SK-N-SH (cell line): ENCODE measurements around the gene TNFRSF1A. TPM values are rescaled to one million over a fixed set of nuclear protein-coding genes. Genes with fewer than 3 reads are reported as not detected.

Experiments used
- CTCF ChIA-PET: fragments of 300-600, 350-600 bp; formaldehyde crosslinking; extraction: SDS; loops from one replicate; lab custom pipeline; 2021; lab: Yijun Ruan, JAX
- POLR2A ChIA-PET: fragments of 350-600 bp; sonication (Branson Sonifier 250); formaldehyde crosslinking; extraction: SDS; loops from one replicate; lab custom pipeline; 2020; ENCODE audit warnings: antibody characterized with exemption, inconsistent platforms; lab: Yijun Ruan, JAX
- DNase-seq: peaks from one replicate; pipeline ENCODE4 v3.0.0; 2012
- H2AFZ ChIP-seq: fragments of 200-600 bp; sonication (generic); 2 replicates; pipeline ENCODE4 v1.8.1; 2016; ENCODE audit warnings: antibody characterized with exemption, mild to moderate bottlenecking, low read depth
- H3F3A ChIP-seq: fragments of 200-600 bp; sonication (generic); replicated peaks from 2 replicates; pipeline ENCODE3; 2016; ENCODE audit warnings: antibody characterized with exemption, mild to moderate bottlenecking; ENCODE audit not compliant: insufficient read depth
- H3K27ac ChIP-seq, 2 experiments: fragments of 200-500 bp in 1 of 2; fragments of 200-600 bp in 1 of 2; sonication (Bioruptor generic) in 1 of 2; sonication (generic), shearing (Covaris generic) in 1 of 2; 2 replicates each; pipeline versions ENCODE4 v1.5.1 to v1.6.1; 2014 to 2016; ENCODE audit warnings: low read depth in 2 of 2, inconsistent platforms in 1 of 2, low read length in 1 of 2, mild to moderate bottlenecking in 1 of 2, mixed read lengths in 1 of 2
- H3K27me3 ChIP-seq: fragments of 200-600 bp; sonication (generic), shearing (Covaris generic); 2 replicates; pipeline ENCODE4 v1.6.1; 2016; ENCODE audit warnings: mixed run types; ENCODE audit not compliant: insufficient read depth
- H3K36me3 ChIP-seq, 2 experiments: fragments of 200-500 bp in 1 of 2; fragments of 200-600 bp in 1 of 2; sonication (Bioruptor generic) in 1 of 2; sonication (generic) in 1 of 2; replicated peaks in 1 of 2; 2 replicates each; pipeline versions ENCODE3 to v1.5.1; 2014 to 2016; ENCODE audit warnings: low read length in 1 of 2, mild to moderate bottlenecking in 1 of 2; ENCODE audit not compliant: insufficient read depth in 2 of 2, control insufficient read depth in 1 of 2
- H3K4me1 ChIP-seq, 2 experiments: fragments of 200-500 bp in 1 of 2; fragments of 200-600 bp in 1 of 2; sonication (Bioruptor generic) in 1 of 2; sonication (generic), shearing (Covaris generic) in 1 of 2; 2 replicates each; pipeline versions ENCODE4 v1.5.1 to v1.6.1; 2014 to 2016; ENCODE audit warnings: low read depth in 1 of 2, low read length in 1 of 2, mixed run types in 1 of 2; ENCODE audit not compliant: insufficient read depth in 2 of 2, control insufficient read depth in 1 of 2
- H3K4me2 ChIP-seq: fragments of 200-600 bp; sonication (generic), shearing (Covaris generic); 2 replicates; pipeline ENCODE4 v1.6.1; 2017; ENCODE audit warnings: mixed run types
- H3K4me3 ChIP-seq, 2 experiments: fragments of 200-500 bp in 1 of 2; fragments of 200-600 bp in 1 of 2; sonication (Bioruptor generic) in 1 of 2; sonication (generic), shearing (Covaris generic) in 1 of 2; 2 replicates each; pipeline versions ENCODE4 v1.5.1 to v1.8.1; 2014 to 2016; ENCODE audit warnings: low read depth in 2 of 2, inconsistent platforms in 1 of 2, low read length in 1 of 2, mild to moderate bottlenecking in 1 of 2, mixed read lengths in 1 of 2, moderate library complexity in 1 of 2
- H3K79me2 ChIP-seq: fragments of 200-600 bp; sonication (generic); 2 replicates; pipeline ENCODE4 v1.8.1; 2017; ENCODE audit warnings: mild to moderate bottlenecking; ENCODE audit not compliant: insufficient read depth
- H3K9ac ChIP-seq: fragments of 200-600 bp; sonication (generic); 2 replicates; pipeline ENCODE4 v1.6.1; 2017; ENCODE audit warnings: mixed run types
- H3K9me2 ChIP-seq: fragments of 200-600 bp; sonication (generic); 2 replicates; pipeline ENCODE4 v1.6.1; 2017; ENCODE audit warnings: mixed run types
- H3K9me3 ChIP-seq: fragments of 200-600 bp; sonication (generic); 2 replicates; pipeline ENCODE4 v1.6.1; 2017; ENCODE audit warnings: mixed run types, mild to moderate bottlenecking, moderate library complexity
- H4K20me1 ChIP-seq: fragments of 200-600 bp; sonication (generic); 2 replicates; pipeline ENCODE4 v1.6.1; 2017; ENCODE audit warnings: mild to moderate bottlenecking, mixed run types; ENCODE audit not compliant: insufficient read depth
- CHD2 ChIP-seq: fragments of 150-350 bp; IDR thresholded peaks from 2 replicates; pipeline ENCODE4 v1.6.1; 2018; ENCODE audit warnings: low read length; ENCODE audit not compliant: partially characterized antibody
- EP300 ChIP-seq, 2 experiments: IDR thresholded peaks; 2 replicates each; pipeline versions ENCODE4 v1.4.0 to v1.6.1; 2012; ENCODE audit warnings: borderline replicate concordance in 1 of 2, low read depth in 1 of 2, low read length in 1 of 2
- FOXJ3 ChIP-seq: sonication (generic); formaldehyde crosslinking; IDR thresholded peaks from 2 replicates; pipeline ENCODE4 v1.5.1; 2020; ENCODE audit warnings: mild to moderate bottlenecking, missing genetic modification reagents
- FOXM1 ChIP-seq: IDR thresholded peaks from 2 replicates; pipeline ENCODE4 v1.4.0; 2012; ENCODE audit warnings: low read depth, mild to moderate bottlenecking
- GABPA ChIP-seq: IDR thresholded peaks from 2 replicates; pipeline ENCODE4 v1.4.0; 2012; ENCODE audit warnings: low read depth, mild to moderate bottlenecking
- JUND ChIP-seq: IDR thresholded peaks from 2 replicates; pipeline ENCODE4 v1.4.0; 2012
- MEF2A ChIP-seq: IDR thresholded peaks from 2 replicates; pipeline ENCODE4 v1.4.0; 2012; ENCODE audit warnings: low read depth, borderline replicate concordance
- MXI1 ChIP-seq: IDR thresholded peaks from 2 replicates; pipeline ENCODE4 v1.6.1; 2012; ENCODE audit warnings: mild to moderate bottlenecking, low read depth, low read length, improper control_type of control experiment
- NFIC ChIP-seq: IDR thresholded peaks from 2 replicates; pipeline ENCODE4 v1.4.0; 2012; ENCODE audit warnings: borderline replicate concordance
- POLR2AphosphoS5 ChIP-seq: IDR thresholded peaks from 2 replicates; pipeline ENCODE4 v1.6.1; 2012; ENCODE audit warnings: low read depth, low read length
- RAD21 ChIP-seq: IDR thresholded peaks from 2 replicates; pipeline ENCODE4 v1.6.1; 2012; ENCODE audit warnings: mild to moderate bottlenecking, low read length
- RCOR1 ChIP-seq: fragments of 150-350 bp; IDR thresholded peaks from 2 replicates; pipeline ENCODE4 v1.6.1; 2017; ENCODE audit warnings: antibody characterized with exemption, low read length
- RFX5 ChIP-seq: IDR thresholded peaks from 2 replicates; pipeline ENCODE4 v1.6.1; 2012; ENCODE audit warnings: mild to moderate bottlenecking, improper control_type of control experiment, low read length
- SMC3 ChIP-seq: IDR thresholded peaks from 2 replicates; pipeline ENCODE4 v1.6.1; 2012; ENCODE audit warnings: low read depth, low read length, improper control_type of control experiment
- TCF12 ChIP-seq: IDR thresholded peaks from 2 replicates; pipeline ENCODE4 v1.4.0; 2012
- TEAD4 ChIP-seq: IDR thresholded peaks from 2 replicates; pipeline ENCODE4 v1.4.0; 2012; ENCODE audit warnings: mild to moderate bottlenecking, borderline replicate concordance; ENCODE audit not compliant: insufficient read depth
- USF2 ChIP-seq: fragments of 150-350 bp; IDR thresholded peaks from 2 replicates; pipeline ENCODE4 v1.6.1; 2017; ENCODE audit warnings: antibody characterized with exemption, low read length, low read depth, borderline replicate concordance
- YY1 ChIP-seq: IDR thresholded peaks from 2 replicates; pipeline ENCODE4 v1.4.0; 2012; ENCODE audit warnings: low read depth, mild to moderate bottlenecking
- ZBTB33 ChIP-seq: IDR thresholded peaks from 2 replicates; pipeline ENCODE4 v1.4.0; 2012; ENCODE audit warnings: low read depth, borderline replicate concordance
- WGBS: methylation state at CpG from one replicate; pipeline ENCODE4 v1.1.6; 2017; ENCODE audit warnings: low lambda C conversion rate; 5-methylcytosine and 5-hydroxymethylcytosine counted together
- polyA plus RNA-seq, 3 experiments: library from polyadenylated mRNA; depleted of rRNA; stranded (reverse); fragments of >200 nt; gene quantifications; 2 replicates each; pipeline ENCODE4 v1.2.3, GENCODE V29; 2012

Gene TNFRSF1A
- polyA plus RNA-seq, 1 of the 3 experiments (the other 2 are of a cell fraction), result 92.9 TPM

- Histone ChIP-seq H4K20me1 (no peaks in the 10 kb centered on the region), H3K9me2 (no peaks in the 10 kb centered on the region), H3K36me3 (no peaks in the 10 kb centered on the region), H3K27ac (no peak overlapping the region), H2AFZ (no peak overlapping the region), H3K4me2 (no peak overlapping the region), H3F3A (no peaks in the 10 kb centered on the region), H3K9me3 (no peaks in the 10 kb centered on the region), H3K4me3 (no peak overlapping the region), H3K4me1 (no peaks in the 10 kb centered on the region), H3K27me3 (no peaks in the 10 kb centered on the region), H3K9ac (no peak overlapping the region), H3K79me2 (no peaks in the 10 kb centered on the region)
- ChIA-PET CTCF (no interaction called here), POLR2A (no interaction called here)
- WGBS, result 74% methylated on average over 5 of the region's 5 CpGs
- DNase-seq, result no peak
- TF ChIP-seq TCF12, result no peak
- TF ChIP-seq FOXM1, result no peak
- no peak for TF ChIP-seq JUND
- no peak for TF ChIP-seq CHD2
- no peak for TF ChIP-seq POLR2AphosphoS5
- no peak for TF ChIP-seq RCOR1
- TF ChIP-seq TEAD4, result no peak
- TF ChIP-seq YY1, result no peak
- TF ChIP-seq GABPA, result no peak
- no peak for TF ChIP-seq MXI1
- no peak for TF ChIP-seq MEF2A
- TF ChIP-seq EP300 (IDR thresholded peaks at IDR 0.05; ENCODE audit: borderline replicate concordance in 1 of 2, low read depth in 1 of 2, low read length in 1 of 2), result no peak
- no peak for TF ChIP-seq NFIC
- TF ChIP-seq USF2, result no peak
- no peak for TF ChIP-seq ZBTB33
Observed at GRCh38 chr12:6303071-6303470, 38.8 kb downstream of the TNFRSF1A start.

GRCh38 chr12:6302621-6303020 is 39.3 kb downstream of the TNFRSF1A start:
- Histone ChIP-seq H3K4me1 (no peaks in the 10 kb centered on the region), H4K20me1 (no peaks in the 10 kb centered on the region), H3K4me2 (no peak overlapping the region), H3K27me3 (no peaks in the 10 kb centered on the region), H3K9ac (no peak overlapping the region), H3K36me3 (no peaks in the 10 kb centered on the region), H3F3A (no peaks in the 10 kb centered on the region), H3K27ac (no peak overlapping the region), H2AFZ (no peak overlapping the region), H3K9me3 (no peaks in the 10 kb centered on the region), H3K4me3 (no peak overlapping the region), H3K79me2 (no peaks in the 10 kb centered on the region), H3K9me2 (no peaks in the 10 kb centered on the region)
- TF ChIP-seq FOXJ3 (CRISPR knock-in tag) (no peak), POLR2AphosphoS5 (no peak), SMC3 (no peak), FOXM1 (no peak), GABPA (no peak), RAD21 (no peak), EP300 (IDR thresholded peaks at IDR 0.05; ENCODE audit: borderline replicate concordance in 1 of 2, low read depth in 1 of 2, low read length in 1 of 2) (no peak), RFX5 (no peak)
- WGBS, result 78% methylated on average over 3 of the region's 3 CpGs
- no peak for DNase-seq
- CTCF ChIA-PET, result interaction anchor here (2.1 kb wide), 1 partner anchor 107 kb away, joined by 5 read pairs; no protein-coding TSS in a partner anchor
- POLR2A ChIA-PET, result no interaction called here
